SK-N-SH treated with all-trans-retinoic acid at 6 μM for 48 hours (cell line): ENCODE results near the gene ZNF148.

Experiments used
- ARNTL ChIP-seq: fragments of 450-650 bp; formaldehyde crosslinking; IDR thresholded peaks from 2 replicates; pipeline ENCODE4 v1.5.0; 2020; ENCODE audit warnings: low read depth, mild to moderate bottlenecking, moderate library complexity, borderline replicate concordance
- BACH2 ChIP-seq: fragments of 250-450 bp; sonication (Bioruptor Pico); IDR thresholded peaks from 2 replicates; pipeline ENCODE4 v1.9.0; 2021; ENCODE audit warnings: mild to moderate bottlenecking, borderline replicate concordance
- CREB5 ChIP-seq: fragments of 250-450 bp; sonication (Bioruptor Pico); IDR thresholded peaks from 2 replicates; pipeline ENCODE4 v1.5.1; 2020; ENCODE audit warnings: low read depth, mild to moderate bottlenecking, moderate library complexity
- CSRNP3 ChIP-seq: fragments of 250-450 bp; sonication (Bioruptor Pico); IDR thresholded peaks from 2 replicates; pipeline ENCODE4 v1.5.1; 2021; ENCODE audit warnings: mild to moderate bottlenecking, moderate library complexity
- GLIS3 ChIP-seq: fragments of 250-450 bp; sonication (Bioruptor Pico); IDR thresholded peaks from 2 replicates; pipeline ENCODE4 v1.5.0; 2020; ENCODE audit warnings: mild to moderate bottlenecking, moderate library complexity
- RARB ChIP-seq: fragments of 250-450 bp; sonication (Bioruptor Pico); IDR thresholded peaks from 2 replicates; pipeline ENCODE4 v1.8.0; 2021; ENCODE audit warnings: mild to moderate bottlenecking, moderate library complexity
- TCF4 ChIP-seq: fragments of 250-450 bp; sonication (Bioruptor Pico); IDR thresholded peaks from 2 replicates; pipeline ENCODE4 v1.8.0; 2021; ENCODE audit warnings: mild to moderate bottlenecking, moderate library complexity, borderline replicate concordance
- ZC3H10 ChIP-seq: fragments of 250-450 bp; sonication (Bioruptor Pico); IDR thresholded peaks from 2 replicates; pipeline ENCODE4 v1.5.1; 2021; ENCODE audit warnings: mild to moderate bottlenecking, moderate library complexity
- ZFP3 ChIP-seq: fragments of 250-450 bp; sonication (Bioruptor Pico); IDR thresholded peaks from 2 replicates; pipeline ENCODE4 v1.5.0; 2020; ENCODE audit warnings: mild to moderate bottlenecking, moderate library complexity
- ZFP30 ChIP-seq: fragments of 450-650 bp; formaldehyde crosslinking; IDR thresholded peaks from 2 replicates; pipeline ENCODE4 v1.5.0; 2022; ENCODE audit warnings: mild to moderate bottlenecking, moderate library complexity
- ZNF70 ChIP-seq: fragments of 450-650 bp; formaldehyde crosslinking; IDR thresholded peaks from 2 replicates; pipeline ENCODE4 v1.5.0; 2020; ENCODE audit warnings: mild to moderate bottlenecking, moderate library complexity
- ZNF8 ChIP-seq: fragments of 450-650 bp; formaldehyde crosslinking; IDR thresholded peaks from 2 replicates; pipeline ENCODE4 v1.5.0; 2020; ENCODE audit warnings: mild to moderate bottlenecking, moderate library complexity
- TF ChIP-seq, protein P1 (sequence below): fragments of 250-450 bp; sonication (Bioruptor Pico); IDR thresholded peaks from 2 replicates; pipeline ENCODE4 v1.8.0; 2020; ENCODE audit warnings: mild to moderate bottlenecking, moderate library complexity, borderline replicate concordance

GRCh38 chr3:125366132-125366531 lies 9.0 kb downstream of the ZNF148 start:
- TF ChIP-seq ZNF70 (no peak), ZFP30 (CRISPR knock-in tag) (no peak), BACH2 (CRISPR knock-in tag) (no peak), ZFP3 (no peak), TCF4 (CRISPR knock-in tag) (no peak), GLIS3 (CRISPR knock-in tag) (no peak), ARNTL (CRISPR knock-in tag) (no peak), ZNF8 (no peak), CREB5 (CRISPR knock-in tag) (no peak), RARB (CRISPR knock-in tag) (no peak), CSRNP3 (no peak), ZC3H10 (CRISPR knock-in tag) (no peak)
- TF ChIP-seq, protein P1, sequence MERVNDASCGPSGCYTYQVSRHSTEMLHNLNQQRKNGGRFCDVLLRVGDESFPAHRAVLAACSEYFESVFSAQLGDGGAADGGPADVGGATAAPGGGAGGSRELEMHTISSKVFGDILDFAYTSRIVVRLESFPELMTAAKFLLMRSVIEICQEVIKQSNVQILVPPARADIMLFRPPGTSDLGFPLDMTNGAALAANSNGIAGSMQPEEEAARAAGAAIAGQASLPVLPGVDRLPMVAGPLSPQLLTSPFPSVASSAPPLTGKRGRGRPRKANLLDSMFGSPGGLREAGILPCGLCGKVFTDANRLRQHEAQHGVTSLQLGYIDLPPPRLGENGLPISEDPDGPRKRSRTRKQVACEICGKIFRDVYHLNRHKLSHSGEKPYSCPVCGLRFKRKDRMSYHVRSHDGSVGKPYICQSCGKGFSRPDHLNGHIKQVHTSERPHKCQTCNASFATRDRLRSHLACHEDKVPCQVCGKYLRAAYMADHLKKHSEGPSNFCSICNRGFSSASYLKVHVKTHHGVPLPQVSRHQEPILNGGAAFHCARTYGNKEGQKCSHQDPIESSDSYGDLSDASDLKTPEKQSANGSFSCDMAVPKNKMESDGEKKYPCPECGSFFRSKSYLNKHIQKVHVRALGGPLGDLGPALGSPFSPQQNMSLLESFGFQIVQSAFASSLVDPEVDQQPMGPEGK = no peak
